GM19452 (cell line): ENCODE results near the gene PTCD1.
A peak's percentile ranks its signal among the peaks of the same experiment; 100 is the strongest.

Source experiments
- ATAC-seq: cut with Tn5 transposase; IDR thresholded peaks from one replicate; pipeline ENCODE4 v1.9.1; 2021; ENCODE audit not compliant: unreplicated experiment

PTCD1 gene

GRCh38 chr7:99408379-99409191 lies 30.0 kb downstream of the PTCD1 start, which contains the start of the genes BUD31 and PDAP1:
TSS of gene BUD31 (plus strand) at chr7:99408969. CDS start at chr7:99411093, 2,124 bp downstream.
TSS of gene PDAP1 (minus strand) at chr7:99408597. CDS start at chr7:99408548, 49 bp downstream.
- peak; percentile 76 for ATAC-seq

- ATAC-seq: no peak
Observed at GRCh38 chr7:99407872-99408378, 30.7 kb downstream of the PTCD1 start.

GRCh38 chr7:99406557-99406956 lies 32.0 kb downstream of the PTCD1 start:
- ATAC-seq: no peak

GRCh38 chr7:99404977-99405320 lies 33.6 kb downstream of the PTCD1 start:
- ATAC-seq: no peak

- ATAC-seq: no peak
Observed at GRCh38 chr7:99404235-99404976, 34.2 kb downstream of the PTCD1 start.

GRCh38 chr7:99403764-99404163 lies 34.8 kb downstream of the PTCD1 start:
- ATAC-seq: no peak

GRCh38 chr7:99402854-99403253 lies 35.7 kb downstream of the PTCD1 start:
- no peak for ATAC-seq

- ATAC-seq: no peak
Observed at GRCh38 chr7:99399597-99399996, 39.0 kb downstream of the PTCD1 start.

GRCh38 chr7:99398891-99399445 lies 39.6 kb downstream of the PTCD1 start:
- ATAC-seq: no peak

GRCh38 chr7:99397297-99397983 lies 41.2 kb downstream of the PTCD1 start:
- no peak for ATAC-seq

GRCh38 chr7:99396418-99397296 lies 41.9 kb downstream of the PTCD1 start:
- ATAC-seq: no peak

GRCh38 chr7:99395616-99396327 lies 42.8 kb downstream of the PTCD1 start:
- ATAC-seq: no peak

GRCh38 chr7:99394188-99394502 lies 44.5 kb downstream of the PTCD1 start:
- ATAC-seq: no peak

- ATAC-seq: no peak
Observed at GRCh38 chr7:99393355-99394187, 45.0 kb downstream of the PTCD1 start.

GRCh38 chr7:99392659-99393354 lies 45.8 kb downstream of the PTCD1 start:
- ATAC-seq: peak; percentile 55

- no peak for ATAC-seq
Observed at GRCh38 chr7:99392046-99392445, 46.6 kb downstream of the PTCD1 start.

GRCh38 chr7:99390941-99391602 lies 47.5 kb downstream of the PTCD1 start:
- ATAC-seq: no peak

- ATAC-seq: no peak
Observed at GRCh38 chr7:99389772-99390171, 48.8 kb downstream of the PTCD1 start.
